ENCODE results near the gene PHOX2B.

Gene PHOX2B

DNA sequence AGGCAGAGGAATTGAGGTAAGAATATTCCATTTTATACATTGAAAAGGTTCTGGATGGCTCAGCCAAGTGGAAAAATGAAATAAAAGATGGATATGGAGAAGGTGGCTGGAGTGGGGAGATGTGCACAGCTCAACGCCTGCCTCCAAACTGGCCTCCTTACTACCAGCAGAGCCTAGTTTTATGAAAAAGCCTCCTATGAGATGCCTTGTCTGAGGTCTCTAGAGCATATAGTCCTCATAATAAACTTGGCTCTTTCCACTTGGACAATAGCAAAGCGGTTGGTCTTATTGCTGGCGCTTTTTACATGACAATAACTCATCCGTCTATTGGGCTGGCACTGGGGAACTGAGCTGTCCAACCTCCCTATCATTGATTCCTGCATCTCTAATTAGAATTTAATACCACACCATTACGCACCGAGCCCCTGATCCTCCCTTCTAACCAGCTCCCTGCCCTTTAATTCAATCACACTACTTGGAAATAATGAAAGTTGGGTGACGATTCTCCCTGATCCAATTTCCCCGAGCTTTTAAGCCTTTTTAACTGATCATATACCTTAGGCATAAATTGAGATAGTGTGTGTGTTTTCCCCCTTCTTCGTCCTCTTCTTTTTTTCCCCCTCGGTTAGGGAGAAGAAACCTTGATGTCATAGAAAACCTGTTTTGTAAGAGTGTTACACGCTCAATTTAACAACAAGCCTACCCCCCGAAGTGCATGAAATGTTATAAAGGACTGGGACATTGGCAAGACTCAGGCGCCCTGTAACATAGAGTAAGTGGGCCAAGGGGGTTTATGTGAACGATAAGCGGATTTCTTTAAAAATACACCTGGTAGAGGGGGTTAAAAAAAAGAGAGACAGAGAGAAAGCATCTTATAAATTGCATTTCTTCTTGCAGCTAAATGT is at the start of gene PHOX2B:
Gene PHOX2B (minus strand): TSS at position 155 of the 905 bp plus-strand sequence. CDS start 115 bp downstream, at position 40.
- no peak for DNase-seq (ENCODE audit: low read depth in 2 of 2)

GRCh38 chr4:41797260-41797659 is 48.7 kb upstream of the PHOX2B start:
- no peak for DNase-seq (ENCODE audit: low read depth in 2 of 2)

GRCh38 chr4:41796545-41797210 is 48.2 kb upstream of the PHOX2B start:
- no peak for DNase-seq (ENCODE audit: low read depth in 2 of 2)

- no peak for DNase-seq (ENCODE audit: low read depth in 2 of 2)
Observed at GRCh38 chr4:41795796-41796385, 47.4 kb upstream of the PHOX2B start.

DNA sequence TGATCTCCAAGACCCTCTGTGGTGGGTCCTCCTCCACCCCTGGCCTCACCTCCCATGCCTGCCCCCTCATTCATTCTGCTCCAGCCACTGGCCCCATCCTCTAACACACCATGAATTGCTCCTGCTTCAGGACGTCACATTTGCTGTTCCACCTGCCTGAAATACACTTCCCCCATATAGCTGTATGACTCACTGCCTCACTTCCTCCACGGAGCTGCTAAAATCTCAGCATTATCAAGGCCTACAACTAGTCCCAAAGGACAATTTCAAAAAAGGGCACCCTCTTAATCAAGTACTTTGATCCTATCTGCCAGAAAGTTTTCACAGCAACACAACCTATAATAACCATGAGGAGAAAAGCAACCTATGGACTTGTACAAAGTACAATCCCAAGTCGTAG is 43.6 kb upstream of the PHOX2B start:
- DNase-seq (ENCODE audit: low read depth in 2 of 2), result no peak

- no peak for DNase-seq (ENCODE audit: low read depth in 2 of 2)
Observed at GRCh38 chr4:41791557-41791956, 43.0 kb upstream of the PHOX2B start.

- DNase-seq (ENCODE audit: low read depth in 2 of 2), result no peak
Observed at GRCh38 chr4:41787931-41788330, 39.4 kb upstream of the PHOX2B start.

DNA sequence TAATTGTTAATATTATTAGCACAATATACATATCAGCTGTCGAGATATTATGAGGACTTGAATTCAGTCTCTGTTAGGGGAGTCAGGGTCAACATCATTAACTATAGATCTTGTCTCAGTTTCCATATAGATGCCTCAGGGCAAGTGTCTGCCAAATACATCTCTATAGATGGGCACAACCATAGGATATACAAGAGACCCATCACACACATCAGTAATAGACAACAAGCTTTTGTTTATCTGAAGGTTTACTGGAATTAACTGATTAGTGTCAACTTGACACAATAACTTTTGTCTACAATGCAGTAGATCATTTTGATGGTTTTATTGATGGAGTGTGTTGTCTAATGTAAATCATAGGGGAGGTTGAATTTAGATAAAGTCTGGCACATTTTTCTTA is 37.1 kb upstream of the PHOX2B start:
- DNase-seq (ENCODE audit: low read depth in 2 of 2), result no peak

GRCh38 chr4:41784191-41784979 is 35.9 kb upstream of the PHOX2B start:
- no peak for DNase-seq (ENCODE audit: low read depth in 2 of 2)

- DNase-seq (ENCODE audit: low read depth in 2 of 2), result no peak
Observed at GRCh38 chr4:41776466-41776865, 27.9 kb upstream of the PHOX2B start.

GRCh38 chr4:41763729-41764128 is 15.2 kb upstream of the PHOX2B start:
- no peak for DNase-seq (ENCODE audit: low read depth in 2 of 2)

DNA sequence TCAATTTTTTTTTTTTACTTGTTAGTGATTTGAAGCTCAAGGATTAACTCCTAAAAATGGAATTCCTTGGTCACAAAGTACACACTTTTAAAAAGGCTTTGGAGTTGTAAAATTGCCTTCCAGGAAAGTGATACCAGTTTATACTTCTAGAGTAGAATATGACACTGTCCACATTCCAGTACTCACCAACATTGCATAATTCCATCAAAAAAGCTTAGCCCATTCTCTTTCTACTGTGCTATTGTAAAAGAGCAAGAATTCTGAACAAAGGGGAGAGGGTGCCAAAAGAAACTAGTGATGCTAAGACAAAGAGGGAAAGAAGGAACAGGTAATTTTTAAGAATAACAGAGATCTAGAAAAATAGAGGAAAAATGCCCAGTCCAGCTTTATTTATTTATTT is 10.4 kb upstream of the PHOX2B start:
- DNase-seq (ENCODE audit: low read depth in 2 of 2), result no peak

- no peak for DNase-seq (ENCODE audit: low read depth in 2 of 2)
Observed at GRCh38 chr4:41757521-41758156, 9.1 kb upstream of the PHOX2B start.

- DNase-seq (ENCODE audit: low read depth in 2 of 2), result no peak
Observed at GRCh38 chr4:41753942-41754341, 5.4 kb upstream of the PHOX2B start.

- DNase-seq (ENCODE audit: low read depth in 2 of 2), result no peak
Observed at GRCh38 chr4:41752081-41752836, 3.7 kb upstream of the PHOX2B start.

GRCh38 chr4:41751449-41752061 is 3.0 kb upstream of the PHOX2B start:
- no peak for DNase-seq (ENCODE audit: low read depth in 2 of 2)

DNA sequence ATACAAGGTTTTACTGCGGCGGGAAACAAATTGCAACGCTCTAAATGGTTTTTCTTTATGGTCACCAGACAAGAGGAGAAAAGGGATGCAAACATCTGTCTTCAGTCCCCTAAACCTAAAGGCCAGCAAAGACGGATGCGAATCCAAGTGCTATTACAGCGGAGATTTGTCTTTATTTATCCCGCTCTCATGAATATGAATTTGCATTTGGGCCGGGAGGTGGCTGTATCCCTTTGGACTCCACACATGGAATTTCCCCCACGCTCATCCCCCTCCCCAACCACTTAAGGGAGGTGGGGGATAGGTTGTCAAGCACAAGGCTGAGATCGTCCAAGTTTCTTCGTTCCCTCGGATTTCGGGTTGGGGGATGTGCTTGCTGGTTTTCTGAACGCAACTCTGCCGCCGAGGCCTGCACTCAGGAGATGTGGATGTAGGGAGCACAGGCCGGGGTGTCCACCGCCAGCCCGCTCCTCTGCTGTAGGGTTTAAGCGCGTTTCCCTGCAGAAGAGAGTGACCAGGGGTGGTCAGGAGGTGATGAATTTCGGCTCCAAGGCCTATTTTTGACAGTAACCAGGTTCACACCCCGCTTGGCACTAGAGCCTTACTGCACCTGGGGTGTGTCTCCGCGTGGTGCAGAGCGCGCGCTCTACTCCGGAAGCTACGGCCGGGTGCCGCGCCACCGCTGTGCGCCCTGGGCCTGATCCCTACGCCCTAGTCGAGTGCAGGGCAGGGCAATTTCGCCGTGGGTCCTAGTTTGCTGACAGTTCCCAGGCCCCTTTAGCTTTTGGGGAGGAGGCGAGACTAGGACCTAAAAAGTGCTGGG is 2.3 kb upstream of the PHOX2B start:
- no peak for DNase-seq (ENCODE audit: low read depth in 2 of 2)

- DNase-seq (ENCODE audit: low read depth in 2 of 2), result no peak
Observed at GRCh38 chr4:41750121-41750625, 1.6 kb upstream of the PHOX2B start.

- DNase-seq (ENCODE audit: low read depth in 2 of 2), result no peak
Observed at GRCh38 chr4:41749631-41750039, 1.1 kb upstream of the PHOX2B start.
